ENCODE measurements around the gene MEF2C. TPM values are rescaled to one million over a fixed set of nuclear protein-coding genes. Genes with fewer than 3 reads are reported as not detected.

Gene MEF2C
- total RNA-seq, 1 donor from 2014 or later, result 42.0 TPM

DNA sequence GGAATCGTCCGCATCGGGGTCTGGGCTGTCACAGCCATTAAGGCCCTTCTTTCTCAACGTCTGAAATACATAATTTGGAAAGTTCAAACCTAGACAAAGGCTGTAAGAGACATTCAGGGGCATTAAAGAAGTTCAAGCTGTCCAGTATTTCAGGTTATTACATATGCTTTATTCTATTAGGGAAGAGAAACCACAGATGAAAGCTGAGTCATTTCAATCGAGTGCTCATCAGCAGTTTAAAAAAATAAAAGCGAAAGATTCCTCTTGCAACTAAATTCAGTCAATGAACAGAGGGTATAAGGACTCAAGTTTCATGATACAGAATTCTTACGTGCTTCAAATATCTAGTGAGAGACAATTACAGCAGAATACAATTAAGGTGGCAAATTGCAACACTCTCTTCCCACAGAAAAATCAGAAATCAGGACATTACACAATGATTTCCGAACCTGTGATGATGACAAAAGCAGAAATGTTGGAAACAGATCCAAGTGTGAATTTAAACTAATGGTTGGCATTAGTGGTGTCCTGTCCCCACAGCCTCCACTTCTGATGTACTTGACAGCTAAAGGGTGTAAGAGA is 121.6 kb downstream of the MEF2C start:
- H3K4me1 ChIP-seq, result peaks cover 8% of the 10 kb centered on the region
- DNase-seq (no peak), ATAC-seq (peak; percentile 36 to 41)
- no peak overlapping the region for H3K27ac ChIP-seq
- H3K9me3 ChIP-seq, result no peaks in the 10 kb centered on the region
- TF ChIP-seq, protein P1, sequence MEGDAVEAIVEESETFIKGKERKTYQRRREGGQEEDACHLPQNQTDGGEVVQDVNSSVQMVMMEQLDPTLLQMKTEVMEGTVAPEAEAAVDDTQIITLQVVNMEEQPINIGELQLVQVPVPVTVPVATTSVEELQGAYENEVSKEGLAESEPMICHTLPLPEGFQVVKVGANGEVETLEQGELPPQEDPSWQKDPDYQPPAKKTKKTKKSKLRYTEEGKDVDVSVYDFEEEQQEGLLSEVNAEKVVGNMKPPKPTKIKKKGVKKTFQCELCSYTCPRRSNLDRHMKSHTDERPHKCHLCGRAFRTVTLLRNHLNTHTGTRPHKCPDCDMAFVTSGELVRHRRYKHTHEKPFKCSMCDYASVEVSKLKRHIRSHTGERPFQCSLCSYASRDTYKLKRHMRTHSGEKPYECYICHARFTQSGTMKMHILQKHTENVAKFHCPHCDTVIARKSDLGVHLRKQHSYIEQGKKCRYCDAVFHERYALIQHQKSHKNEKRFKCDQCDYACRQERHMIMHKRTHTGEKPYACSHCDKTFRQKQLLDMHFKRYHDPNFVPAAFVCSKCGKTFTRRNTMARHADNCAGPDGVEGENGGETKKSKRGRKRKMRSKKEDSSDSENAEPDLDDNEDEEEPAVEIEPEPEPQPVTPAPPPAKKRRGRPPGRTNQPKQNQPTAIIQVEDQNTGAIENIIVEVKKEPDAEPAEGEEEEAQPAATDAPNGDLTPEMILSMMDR (IDR thresholded peaks at IDR 0.05), result no peak
- H3K4me3 ChIP-seq, result no peak overlapping the region
- H3K27me3 ChIP-seq (ENCODE audit: low read depth), result no peaks in the 10 kb centered on the region
- H3K36me3 ChIP-seq, result peaks cover 18% of the 10 kb centered on the region
- intact Hi-C loops (cut with DNase I), result no loop called here

DNA sequence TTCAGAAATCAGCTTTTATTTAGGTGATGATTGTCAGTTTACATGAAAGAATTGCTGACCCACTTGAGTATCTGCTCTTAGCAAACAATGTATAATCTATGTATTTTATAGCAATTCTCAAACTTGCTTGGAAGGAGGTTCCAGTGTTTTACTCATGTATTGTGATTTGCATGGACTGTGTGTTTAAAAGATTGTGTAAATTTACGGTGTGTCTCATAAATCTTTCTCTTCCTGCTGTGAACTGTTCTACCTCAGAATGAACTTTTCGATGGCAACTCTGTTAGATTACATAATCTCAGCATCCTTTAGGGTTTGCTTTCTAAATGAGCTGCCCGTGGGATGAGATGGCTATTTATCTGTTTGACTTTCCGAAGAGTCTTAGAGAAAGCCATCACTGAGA is 122.5 kb downstream of the MEF2C start:
- intact Hi-C loops (cut with DNase I), result no loop called here
- no peak for ATAC-seq
- Histone ChIP-seq H3K27ac (no peak overlapping the region), H3K4me1 (peaks cover 8% of the 10 kb centered on the region), H3K27me3 (ENCODE audit: low read depth) (no peaks in the 10 kb centered on the region), H3K36me3 (peaks cover 18% of the 10 kb centered on the region), H3K9me3 (no peaks in the 10 kb centered on the region), H3K4me3 (no peak overlapping the region)
- TF ChIP-seq, protein P1 (IDR thresholded peaks at IDR 0.05), result no peak
- DNase-seq, result no peak

DNA sequence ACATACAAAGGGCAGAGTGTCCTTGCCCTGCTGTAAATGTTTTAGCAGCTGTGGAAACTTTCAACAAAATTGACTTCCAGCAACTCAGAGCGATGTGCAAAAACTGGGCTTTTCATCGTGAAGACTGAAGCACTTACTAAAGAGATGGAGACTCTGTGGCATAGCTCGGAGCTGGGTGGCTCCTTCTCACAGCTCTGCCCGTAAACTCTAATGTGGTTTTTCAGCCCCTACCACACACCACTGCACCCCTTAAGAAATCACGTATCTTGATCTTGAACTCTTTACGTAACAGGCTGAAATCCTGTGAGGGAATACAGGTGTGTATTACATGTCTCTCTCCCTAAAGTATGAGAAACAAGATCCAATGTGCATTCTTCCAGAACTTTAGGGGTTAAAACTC is 124.4 kb downstream of the MEF2C start:
- ATAC-seq, result no peak
- intact Hi-C loops (cut with DNase I), result no loop called here
- DNase-seq, result no peak
- no peak overlapping the region for H3K4me3 ChIP-seq
- no peaks in the 10 kb centered on the region for H3K9me3 ChIP-seq
- H3K36me3 ChIP-seq, result peaks cover 18% of the 10 kb centered on the region
- TF ChIP-seq, protein P1 (IDR thresholded peaks at IDR 0.05), result no peak
- no peak overlapping the region for H3K27ac ChIP-seq
- H3K4me1 ChIP-seq, result peaks cover 8% of the 10 kb centered on the region
- H3K27me3 ChIP-seq (ENCODE audit: low read depth), result no peaks in the 10 kb centered on the region

DNA sequence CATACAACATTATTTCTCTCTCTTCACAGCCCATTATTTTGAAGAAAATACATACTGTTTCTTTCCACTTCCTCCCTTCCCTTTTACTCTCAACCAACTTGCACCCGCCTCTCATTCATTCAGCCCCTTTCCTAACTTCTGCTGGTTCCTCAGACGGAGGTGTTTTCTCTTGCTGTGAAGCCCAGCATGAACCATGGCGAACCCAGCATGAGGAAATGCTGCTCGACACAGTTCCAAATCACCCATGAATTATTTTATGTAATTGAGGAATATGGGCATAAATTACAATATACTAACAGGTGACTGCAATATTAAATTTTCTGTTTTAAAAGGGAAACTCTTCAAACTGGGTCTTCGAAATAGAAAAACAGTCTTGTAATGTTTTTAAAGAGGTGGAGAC is 124.8 kb downstream of the MEF2C start:
- no peak for ATAC-seq
- Histone ChIP-seq H3K9me3 (no peaks in the 10 kb centered on the region), H3K27ac (no peak overlapping the region), H3K4me3 (no peak overlapping the region), H3K27me3 (ENCODE audit: low read depth) (no peaks in the 10 kb centered on the region), H3K36me3 (peaks cover 18% of the 10 kb centered on the region), H3K4me1 (peaks cover 8% of the 10 kb centered on the region)
- intact Hi-C loops (cut with DNase I), result no loop called here
- no peak for DNase-seq
- TF ChIP-seq, protein P1 (IDR thresholded peaks at IDR 0.05), result no peak

DNA sequence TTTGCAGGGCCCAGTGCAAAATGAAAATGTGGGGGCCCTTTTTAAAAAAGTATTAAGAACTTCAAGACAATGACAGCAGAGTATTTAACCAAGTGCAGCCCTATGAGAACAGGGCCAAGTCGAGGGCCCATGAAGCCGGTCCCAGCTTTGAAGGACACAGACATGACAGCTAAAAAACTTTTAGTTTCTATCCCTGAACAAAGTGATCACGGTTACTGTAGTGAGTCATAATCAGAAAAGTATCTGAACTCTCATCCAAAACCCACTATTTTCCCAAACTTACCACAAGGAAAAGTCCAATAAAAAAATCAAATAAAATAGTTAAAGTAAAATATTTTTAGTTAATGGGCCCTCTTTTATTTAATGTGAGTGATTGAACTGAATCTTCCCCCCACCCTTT is 126.0 kb downstream of the MEF2C start:
- no peak overlapping the region for H3K4me3 ChIP-seq
- DNase-seq, result no peak
- no peaks in the 10 kb centered on the region for H3K9me3 ChIP-seq
- ATAC-seq, result no peak
- peaks cover 18% of the 10 kb centered on the region for H3K36me3 ChIP-seq
- H3K27ac ChIP-seq, result no peak overlapping the region
- peaks cover 4% of the 10 kb centered on the region for H3K4me1 ChIP-seq
- H3K27me3 ChIP-seq (ENCODE audit: low read depth), result no peaks in the 10 kb centered on the region
- TF ChIP-seq, protein P1 (IDR thresholded peaks at IDR 0.05), result no peak
- intact Hi-C loops (cut with DNase I), result no loop called here

Measured in lower lobe of right lung (tissue), 2 donors.